ENCODE data around the gene BRMS1.
"Not testable (repeated sequence)": the region's sequence is repeated elsewhere in the genome, so short reads cannot be mapped to it uniquely, and the experiment has no call there.

Gene BRMS1

GRCh38 chr11:66362481-66363147, 17.7 kb upstream of the BRMS1 start:
- no peak for DNase-seq

GRCh38 chr11:66361502-66361941, 16.6 kb upstream of the BRMS1 start:
- no peak for DNase-seq

DNA sequence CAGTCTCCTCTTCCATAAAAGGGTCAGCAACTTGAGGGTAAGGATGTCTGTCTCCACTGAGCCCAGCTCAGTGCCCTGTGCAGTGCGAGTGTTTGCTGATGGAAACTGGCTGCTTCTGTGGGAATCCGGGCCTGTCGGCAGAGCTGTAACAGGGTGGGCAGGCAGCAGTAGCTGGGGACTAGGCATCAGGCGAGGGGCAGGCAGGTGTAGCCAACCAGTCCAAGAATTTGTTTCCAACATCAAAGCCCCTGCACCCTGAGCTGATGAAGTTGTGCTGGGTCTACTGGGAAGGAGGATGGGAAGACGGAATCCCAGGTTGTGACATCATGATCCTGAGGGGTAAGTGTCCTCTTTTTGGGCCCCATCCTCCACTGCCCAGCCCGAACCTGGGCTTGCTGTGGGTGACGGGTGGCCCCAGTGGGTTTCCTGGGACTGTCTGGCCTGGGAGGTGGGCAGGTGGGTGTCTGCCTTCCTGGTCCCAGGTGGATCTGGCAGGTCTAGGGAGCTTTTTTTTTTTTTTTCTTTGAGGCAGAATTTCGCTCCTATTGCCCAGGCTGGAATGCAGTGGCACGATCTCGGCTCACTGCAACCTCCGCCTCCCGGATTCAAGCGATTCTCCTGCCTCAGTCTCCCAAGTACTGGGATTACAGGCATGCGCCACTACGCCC, 15.6 kb upstream of the BRMS1 start:
- no peak for DNase-seq

GRCh38 chr11:66359662-66360087, 14.8 kb upstream of the BRMS1 start:
- DNase-seq = peak; percentile 37

DNA sequence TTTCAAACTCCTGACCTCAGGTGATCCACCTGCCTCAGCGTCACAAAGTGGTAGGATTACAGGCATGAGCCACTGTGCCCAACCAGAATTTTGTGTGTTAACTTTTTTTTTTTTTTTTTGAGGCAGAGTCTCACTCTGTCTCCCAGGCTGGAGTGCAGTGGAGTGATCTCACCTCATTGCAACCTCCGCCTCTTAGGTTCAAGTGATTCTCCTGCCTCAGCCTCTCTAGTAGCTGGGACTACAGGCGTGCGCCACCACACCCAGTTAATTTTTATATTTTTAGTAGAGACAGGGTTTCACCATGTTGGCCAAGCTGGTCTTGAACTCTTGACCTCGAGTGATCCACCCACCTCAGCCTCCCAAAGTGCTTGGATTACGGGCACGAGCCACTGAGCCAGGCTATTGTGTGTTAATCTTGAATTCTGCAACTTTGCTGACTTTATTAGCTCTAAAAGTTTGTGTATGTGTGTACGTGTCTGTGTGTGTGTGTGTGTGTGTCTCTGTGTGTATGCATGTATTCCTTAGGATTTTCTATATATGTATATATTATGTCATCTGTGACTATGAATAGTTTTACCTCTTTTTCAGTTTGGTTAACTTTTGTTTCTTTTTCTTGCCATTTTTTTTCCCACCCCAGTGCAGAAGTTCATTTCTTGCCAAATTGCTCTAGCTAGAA, 5.8 kb upstream of the BRMS1 start:
- DNase-seq = not testable (repeated sequence)

DNA sequence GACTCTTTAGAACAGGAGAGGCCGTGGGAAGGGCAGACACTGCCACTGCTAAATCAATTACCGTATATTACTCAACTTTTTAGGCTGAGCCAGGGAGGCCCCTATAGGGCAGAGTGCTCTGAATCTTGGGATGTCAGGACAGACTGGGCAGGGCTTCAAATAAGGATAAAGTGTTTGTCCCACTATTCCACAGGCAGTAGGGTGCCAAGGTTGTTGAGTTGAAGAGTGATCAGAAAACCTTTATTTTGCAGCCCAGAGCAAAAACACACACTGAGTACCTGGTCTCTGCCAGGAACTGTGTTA, 4.1 kb upstream of the BRMS1 start:
- no peak for DNase-seq

DNA sequence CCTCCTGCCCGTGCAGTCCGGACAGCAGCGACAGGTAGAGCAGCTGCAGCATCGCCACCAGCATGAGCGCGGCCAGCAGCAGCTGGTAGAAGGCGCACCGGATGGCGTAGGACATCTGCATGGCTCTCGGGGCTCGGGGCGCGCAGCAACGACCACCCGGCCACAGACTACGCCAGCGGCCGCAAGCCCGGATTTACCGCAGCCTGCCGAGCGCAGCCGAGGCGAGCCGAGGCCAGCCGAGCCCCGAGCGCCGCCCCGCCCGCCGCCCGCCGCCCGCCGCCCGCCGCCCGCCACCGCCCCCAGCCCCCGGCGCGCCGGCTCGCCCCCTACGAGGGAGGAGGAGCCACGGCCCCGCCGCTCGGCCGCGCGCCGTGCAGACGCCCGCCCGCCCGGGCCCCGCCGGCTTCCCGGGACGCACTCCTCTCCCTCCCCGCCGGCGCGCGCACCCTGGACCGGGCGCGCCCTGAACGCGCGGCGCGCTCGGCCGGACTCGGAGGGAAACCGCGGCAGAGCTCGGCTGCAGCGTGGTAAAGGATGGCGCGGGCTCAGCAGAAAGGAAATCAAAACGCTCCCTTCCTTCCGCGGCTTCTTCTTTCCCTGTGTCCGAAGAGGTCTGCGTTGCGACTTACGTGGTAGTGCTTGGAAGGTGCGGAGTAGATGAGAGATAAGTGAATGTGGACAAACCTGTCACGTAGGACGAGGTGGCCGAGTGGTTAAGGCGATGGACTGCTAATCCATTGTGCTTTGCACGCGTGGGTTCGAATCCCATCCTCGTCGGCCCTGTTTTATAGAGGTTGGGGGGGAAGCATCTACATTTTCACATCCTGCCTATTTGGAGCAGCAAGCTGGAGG, 2.7 kb upstream of the BRMS1 start, which contains the start of gene B4GAT1:
Gene B4GAT1, minus strand, starts transcription at position 205 of the 852 bp plus-strand sequence. Its CDS starts 84 bp downstream, at position 121.
- peak; percentile 86 for DNase-seq

- no peak for DNase-seq
Measured at GRCh38 chr11:66346476-66347424, 1.8 kb upstream of the BRMS1 start.

- DNase-seq = no peak
Measured at GRCh38 chr11:66345316-66345649, 379 bp upstream of the BRMS1 start.

GRCh38 chr11:66343176-66343575, 1.7 kb downstream of the BRMS1 start:
- no peak for DNase-seq

GRCh38 chr11:66341502-66342126, 3.3 kb downstream of the BRMS1 start:
- no peak for DNase-seq

DNA sequence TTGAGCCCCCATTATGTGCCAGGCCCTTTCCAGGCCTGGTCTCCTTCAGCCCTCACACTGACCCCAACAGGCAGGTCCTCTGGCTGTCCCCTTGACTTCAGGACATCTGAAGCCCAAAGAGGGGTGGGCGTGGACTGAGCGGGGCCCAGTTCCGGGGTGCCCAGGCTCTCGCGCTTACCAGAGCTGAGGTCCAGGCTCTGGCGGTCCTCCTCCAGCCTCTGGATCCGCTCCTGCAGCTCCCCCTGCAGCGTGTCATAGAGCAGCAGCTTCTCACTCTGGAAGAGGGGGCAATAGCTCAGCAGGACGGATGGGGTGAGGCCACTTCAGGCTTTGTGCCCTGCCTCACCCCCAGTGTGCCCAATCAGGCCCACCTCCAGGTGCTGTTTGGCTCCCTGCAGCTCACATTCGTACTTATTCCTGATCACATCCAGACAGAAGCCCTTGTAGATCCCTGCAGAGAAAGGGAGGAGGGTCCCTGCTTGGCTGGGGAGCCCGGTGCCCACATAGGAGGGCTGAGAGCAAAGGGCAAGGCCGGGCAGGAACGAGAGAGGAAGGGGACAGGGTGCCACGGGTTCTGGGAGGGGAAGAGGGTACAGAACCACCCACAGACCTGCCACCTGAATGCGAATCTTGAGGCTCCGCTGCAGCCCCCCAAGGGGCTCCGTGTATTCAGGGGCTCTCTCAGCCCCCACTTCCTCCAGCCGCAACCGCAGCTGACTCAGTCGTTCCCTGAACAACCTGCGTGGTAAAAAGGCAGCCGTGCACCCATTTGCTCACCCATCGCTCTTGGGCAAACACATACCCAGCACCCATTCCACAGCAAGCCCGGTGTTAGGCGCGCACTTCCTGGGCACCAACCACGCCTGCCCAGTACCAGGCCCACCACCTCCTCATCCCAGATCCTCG, 4.1 kb downstream of the BRMS1 start:
- DNase-seq = no peak

DNA sequence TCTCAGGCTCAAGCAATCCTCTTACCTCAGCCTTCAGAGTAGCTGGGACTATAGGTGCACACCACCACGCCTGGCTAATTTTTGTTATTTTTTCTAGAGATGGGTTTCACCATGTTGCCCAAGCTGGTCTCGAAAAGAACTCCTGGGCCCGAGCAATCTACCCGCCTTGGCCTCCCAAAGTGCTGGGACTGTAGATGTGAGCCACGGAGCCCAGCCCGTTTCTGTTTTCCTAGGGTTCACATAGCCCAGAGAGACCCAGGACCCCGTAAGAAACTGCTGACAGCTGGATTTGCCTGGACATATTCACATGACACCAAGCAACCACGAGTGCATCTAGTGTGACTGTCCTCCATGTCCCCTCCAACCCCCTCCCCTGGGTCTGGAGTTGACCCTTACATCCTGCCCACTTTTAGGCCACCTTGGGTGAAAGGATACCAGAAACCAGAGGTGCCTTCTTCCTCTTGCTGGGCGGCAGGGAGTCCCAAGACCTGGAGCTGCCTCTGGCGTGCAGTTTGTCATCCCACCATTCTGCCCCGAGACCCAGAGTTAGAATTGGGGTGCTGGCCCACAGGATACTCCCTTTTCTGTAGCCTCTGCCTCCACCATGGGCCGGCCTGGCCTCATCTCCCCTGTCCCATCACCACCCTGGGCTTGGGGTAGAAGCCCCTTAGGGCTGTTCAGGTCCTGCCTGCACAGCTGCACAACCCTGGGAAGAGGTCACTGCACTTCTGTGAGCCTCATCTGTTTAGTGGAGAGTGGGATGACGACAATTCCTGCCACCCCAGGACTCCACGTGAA, 5.0 kb downstream of the BRMS1 start:
- DNase-seq = no peak

GRCh38 chr11:66339162-66339675, 5.7 kb downstream of the BRMS1 start:
- no peak for DNase-seq

DNA sequence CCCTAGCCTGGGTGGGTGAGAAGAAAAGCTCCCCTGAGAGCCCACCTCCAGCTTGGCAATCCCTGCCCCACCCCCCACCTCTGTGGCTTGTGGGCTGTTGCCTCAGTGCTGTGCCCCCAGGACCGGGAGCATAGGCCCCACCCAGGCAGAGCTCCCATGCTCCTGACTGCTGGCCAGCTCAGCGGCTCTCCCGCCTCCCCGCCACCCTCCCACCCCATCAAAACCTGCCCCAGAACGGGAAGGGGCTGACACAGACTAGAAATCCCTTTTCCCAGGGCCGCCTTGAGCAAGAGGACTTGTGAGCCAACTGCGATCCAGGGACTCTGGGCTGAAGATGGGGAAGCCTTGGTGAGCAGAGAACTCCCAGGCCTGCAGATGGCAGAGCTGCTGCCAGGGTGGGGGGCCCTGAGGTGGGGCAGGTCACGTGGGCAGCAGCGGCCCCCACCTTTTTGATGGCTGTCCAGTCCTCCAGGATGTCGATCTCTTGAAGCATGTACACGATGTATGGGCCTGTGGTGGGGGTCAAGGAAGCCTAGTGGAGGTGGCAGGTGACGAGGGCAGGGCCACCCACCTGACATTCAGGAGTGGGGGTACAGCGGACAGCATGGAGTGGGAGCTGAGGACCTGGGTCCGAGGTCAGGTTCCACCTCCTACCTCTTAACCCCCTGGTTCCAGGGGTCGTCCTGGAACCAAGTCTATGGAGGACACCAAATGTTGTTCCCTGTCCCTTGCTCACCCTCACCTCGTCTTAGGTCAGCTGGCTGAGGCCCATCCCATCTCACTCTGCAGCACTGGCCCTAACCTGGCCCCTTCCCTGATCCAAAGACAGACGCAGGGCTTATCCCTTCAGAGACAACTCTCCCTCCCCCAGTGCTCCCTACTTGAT, 6.4 kb downstream of the BRMS1 start:
- DNase-seq = no peak

DNA sequence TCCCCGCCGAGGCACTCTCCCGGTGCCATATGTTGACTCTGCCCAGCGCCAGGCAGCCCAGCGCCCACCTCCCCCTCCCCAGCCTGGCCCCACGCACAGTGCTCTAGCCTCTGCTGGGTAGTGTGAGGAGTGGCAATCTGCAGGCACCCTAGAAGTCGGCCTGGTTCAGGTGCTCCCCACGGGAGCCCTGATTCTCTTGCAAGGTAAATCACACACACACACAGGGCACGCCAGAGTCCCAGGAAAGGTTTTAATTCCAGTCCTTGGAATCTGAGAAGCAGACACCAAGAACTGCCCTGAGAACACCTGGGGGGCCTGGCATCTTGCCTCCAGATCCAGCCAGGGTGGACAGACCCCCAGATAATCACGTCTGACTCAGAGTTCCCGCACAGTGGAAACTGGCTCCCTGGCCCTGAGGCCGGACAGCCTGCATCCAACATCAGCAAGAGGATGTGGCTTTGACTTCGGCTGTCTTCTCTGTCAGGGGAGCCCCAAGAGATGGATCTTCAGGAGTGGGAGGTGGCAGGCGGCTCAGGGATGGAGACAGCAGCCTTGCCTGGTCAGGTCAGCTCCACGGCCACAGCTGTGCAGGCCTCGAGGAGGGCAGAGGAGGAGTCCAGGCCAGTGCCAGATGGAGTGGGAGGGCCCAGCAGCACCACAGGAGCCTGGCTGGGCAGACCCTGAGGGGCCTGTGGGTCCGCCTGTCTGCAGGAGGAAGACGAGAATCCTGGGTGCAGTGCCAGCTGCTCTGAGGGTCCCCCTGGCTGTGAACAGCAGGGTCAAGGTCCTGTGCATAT, 7.6 kb downstream of the BRMS1 start:
- peak; percentile 31 for DNase-seq
